Measurements from ENCODE around the gene SDE2. TPM values are rescaled to one million over a fixed set of nuclear protein-coding genes. Genes with fewer than 3 reads are reported as not detected.

SDE2 gene
- total and polyA plus RNA-seq, 2 of the 4 experiments (the other 2 are of a cell fraction), result 8.5 to 14.7 TPM

DNA sequence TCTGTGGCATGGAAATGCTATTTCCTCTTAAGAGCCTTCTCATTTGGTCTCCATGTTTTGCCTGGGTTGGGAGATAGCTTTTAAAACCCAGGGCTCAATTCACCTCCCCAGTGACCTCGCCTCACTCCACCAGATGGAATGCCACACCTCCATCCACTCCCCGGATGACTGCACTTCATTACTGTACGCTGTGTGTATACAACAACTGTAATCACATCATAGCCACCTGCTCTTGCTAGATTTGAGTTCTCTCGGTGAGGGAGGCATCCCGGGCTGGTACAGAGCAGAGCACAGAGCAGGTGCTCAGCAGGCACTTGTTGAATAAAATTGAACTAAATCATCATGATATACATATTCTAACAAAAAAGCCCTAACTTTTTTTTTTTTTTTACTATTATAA is 26.0 kb downstream of the SDE2 start:
- ChIA-PET POLR2A (ENCODE audit: unreplicated experiment) (interaction anchor here (0.6 kb wide), 1 partner anchor 16 kb away, joined by 4 read pairs; no protein-coding TSS in a partner anchor), CTCF (no interaction called here)
- DNase-seq, result no peak
- H3K4ac ChIP-seq (ENCODE audit: low read depth, low read length), result no peak overlapping the region
- ATAC-seq (ENCODE audit: low read depth), result no peak; the same call in 1 of the 2 replicates
- H2AK5ac ChIP-seq (ENCODE audit: low read depth, low read length), result no peak overlapping the region
- H2BK120ac ChIP-seq (ENCODE audit: low read depth, low read length), result no peak overlapping the region
- H2BK20ac ChIP-seq (ENCODE audit: low read depth, low read length), result no peak overlapping the region
- intact Hi-C loops (cut with micrococcal nuclease), result loop anchor here (10.0 kb wide), 3 partner anchors 128 to 1048 kb away; partner anchors contain the start of genes DNAH14 and ENAH
- H4K20me1 ChIP-seq (ENCODE audit: insufficient read depth, low read length), result no peaks in the 10 kb centered on the region
- TF ChIP-seq CTCF (conservative IDR thresholded peaks at IDR 0.05; ENCODE audit: low read depth, low read length) (no peak), POLR2A (IDR thresholded peaks at IDR 0.05; ENCODE audit: low read depth, low read length) (no peak), NFE2L2 (IDR thresholded peaks at IDR 0.05; ENCODE audit: low read depth, low read length) (no peak)
- TF ChIP-seq, protein P1, sequence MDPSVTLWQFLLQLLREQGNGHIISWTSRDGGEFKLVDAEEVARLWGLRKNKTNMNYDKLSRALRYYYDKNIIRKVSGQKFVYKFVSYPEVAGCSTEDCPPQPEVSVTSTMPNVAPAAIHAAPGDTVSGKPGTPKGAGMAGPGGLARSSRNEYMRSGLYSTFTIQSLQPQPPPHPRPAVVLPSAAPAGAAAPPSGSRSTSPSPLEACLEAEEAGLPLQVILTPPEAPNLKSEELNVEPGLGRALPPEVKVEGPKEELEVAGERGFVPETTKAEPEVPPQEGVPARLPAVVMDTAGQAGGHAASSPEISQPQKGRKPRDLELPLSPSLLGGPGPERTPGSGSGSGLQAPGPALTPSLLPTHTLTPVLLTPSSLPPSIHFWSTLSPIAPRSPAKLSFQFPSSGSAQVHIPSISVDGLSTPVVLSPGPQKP (IDR thresholded peaks at IDR 0.05; ENCODE audit: borderline replicate concordance, low read depth, low read length), result no peak
- H3K14ac ChIP-seq (replicated peaks; ENCODE audit: low read depth, low read length), result no peak overlapping the region
- H3K79me1 ChIP-seq (ENCODE audit: low read depth in 1 of 2, low read length in 2 of 2), result no peaks in the 10 kb centered on the region
- 0 out of 2 replicates have a peak, but pooled peaks cover 2% of the 10 kb centered on the region for H3K36me3 ChIP-seq (ENCODE audit: control insufficient read depth, insufficient read depth, low read length)
- no TSS peak for BruUV-seq (replicated peaks)
- no peak overlapping the region for H3K4me3 ChIP-seq (ENCODE audit: insufficient read depth, low read depth, low read length)
- dilution Hi-C loops (cut with HindIII; ENCODE audit: low sequenced_read_pairs, unreplicated experiment), result no loop called here
- H3K4me2 ChIP-seq (ENCODE audit: low read depth, low read length), result no peak overlapping the region
- H3K56ac ChIP-seq (ENCODE audit: extremely low read depth, insufficient read depth, low read length), result no peak overlapping the region
- no peaks in the 10 kb centered on the region for H3K27me3 ChIP-seq (ENCODE audit: control insufficient read depth, insufficient read depth, low read length)
- H2AFZ ChIP-seq (replicated peaks; ENCODE audit: low read length, poor library complexity), result no peak overlapping the region
- H4K5ac ChIP-seq (ENCODE audit: low read depth, low read length), result no peak overlapping the region
- no peaks in the 10 kb centered on the region for H3K9me1 ChIP-seq (ENCODE audit: insufficient read depth, low read length)
- WGBS, 2 experiments (ENCODE audit: extremely low coverage in 2 of 2, insufficient read length in 1 of 2), result no CpG with 5 or more reads among the region's 5 CpGs
- H3K27ac ChIP-seq (ENCODE audit: insufficient read depth, low read length), result no peak overlapping the region
- no peak overlapping the region for H4K8ac ChIP-seq (ENCODE audit: low read depth in 2 of 2, low read length in 2 of 2)
- H4K91ac ChIP-seq (ENCODE audit: insufficient read depth, low read depth, low read length), result no peak overlapping the region
- no peak overlapping the region for H2BK5ac ChIP-seq (ENCODE audit: low read depth, low read length, poor library complexity, severe bottlenecking)
- no peak overlapping the region for H3K23ac ChIP-seq (ENCODE audit: low read depth, low read length)
- H3K18ac ChIP-seq (ENCODE audit: low read depth, low read length), result no peak overlapping the region
- no peak overlapping the region for H2AK9ac ChIP-seq (replicated peaks; ENCODE audit: low read depth, low read length, poor library complexity)
- no peak overlapping the region for H2BK15ac ChIP-seq (ENCODE audit: low read depth, low read length)
- in situ Hi-C loops (cut with MboI; ENCODE audit: low sequenced_read_pairs), result loop anchor here (10.0 kb wide), 1 partner anchor 658 kb away; no protein-coding TSS in a partner anchor
- H3K9me3 ChIP-seq (ENCODE audit: control insufficient read depth, insufficient read depth, low read length), result no peaks in the 10 kb centered on the region
- no peaks in the 10 kb centered on the region for H3K4me1 ChIP-seq (ENCODE audit: control insufficient read depth, insufficient read depth, low read length)
- no peak overlapping the region for H3K9ac ChIP-seq (ENCODE audit: low read depth, low read length)

Data from IMR-90 (cell line).